Inflammatory macrophage treated with lipopolysaccharide for 1 hour (primary cell): ENCODE results near the gene ADRA2A.

Experiments
- DNase-seq, 2 donors: peaks; one replicate each; pipeline ENCODE4 v3.0.0-alpha.2; 2020 to 2022

Gene ADRA2A

GRCh38 chr10:111084366-111085255 is 7.8 kb downstream of the ADRA2A start:
- no peak for DNase-seq

- DNase-seq, result no peak
These were observed 9.0 kb downstream of the ADRA2A start for GRCh38 chr10:111085690-111086353.

GRCh38 chr10:111086574-111086973 is 9.7 kb downstream of the ADRA2A start:
- peak in 1 of 2 donors; percentile 3 for DNase-seq

GRCh38 chr10:111087331-111087756 is 10.5 kb downstream of the ADRA2A start:
- no peak for DNase-seq

GRCh38 chr10:111087968-111088505 is 11.2 kb downstream of the ADRA2A start:
- no peak for DNase-seq

- DNase-seq, result no peak
These were observed 12.5 kb downstream of the ADRA2A start for GRCh38 chr10:111089293-111089692.

GRCh38 chr10:111091833-111092232 is 15.0 kb downstream of the ADRA2A start:
- DNase-seq, result no peak

GRCh38 chr10:111093741-111094380 is 17.0 kb downstream of the ADRA2A start:
- DNase-seq, result peak; percentile 15 to 29

- DNase-seq, result no peak
These were observed 22.0 kb downstream of the ADRA2A start for GRCh38 chr10:111098679-111099437.

GRCh38 chr10:111100198-111100597 is 23.4 kb downstream of the ADRA2A start:
- DNase-seq, result no peak

GRCh38 chr10:111101796-111102195 is 25.0 kb downstream of the ADRA2A start:
- DNase-seq, result no peak

- no peak for DNase-seq
These were observed 25.6 kb downstream of the ADRA2A start for GRCh38 chr10:111102359-111102837.

- no peak for DNase-seq
These were observed 26.5 kb downstream of the ADRA2A start for GRCh38 chr10:111103196-111103840.

GRCh38 chr10:111104811-111105210 is 28.0 kb downstream of the ADRA2A start:
- DNase-seq, result no peak

- DNase-seq, result no peak
These were observed 29.3 kb downstream of the ADRA2A start for GRCh38 chr10:111106081-111106480.

GRCh38 chr10:111107023-111107422 is 30.2 kb downstream of the ADRA2A start:
- DNase-seq, result no peak

GRCh38 chr10:111107846-111108245 is 31.0 kb downstream of the ADRA2A start:
- DNase-seq, result no peak

- no peak for DNase-seq
These were observed 31.6 kb downstream of the ADRA2A start for GRCh38 chr10:111108441-111108840.

GRCh38 chr10:111109501-111110242 is 32.8 kb downstream of the ADRA2A start:
- DNase-seq, result no peak

- no peak for DNase-seq
These were observed 33.9 kb downstream of the ADRA2A start for GRCh38 chr10:111110771-111111170.

GRCh38 chr10:111112333-111112732 is 35.5 kb downstream of the ADRA2A start:
- no peak for DNase-seq
